Panc1 (cell line): Measurements from ENCODE around the gene ELK4. TPM values are rescaled to one million over a fixed set of nuclear protein-coding genes. Genes with fewer than 3 reads are reported as not detected.

Source experiments
- ATAC-seq: fragments of 200-7000 bp; cut with Tn5 transposase; 2 replicates; pipeline ENCODE4 v1.9.1; 2020; ENCODE audit warnings: mild to moderate bottlenecking, moderate library complexity
- BruUV-seq: library from RNA; stranded (reverse); fragments of 400-500 nt; replicated peaks from 2 replicates; lab custom pipeline; 2021; lab: Mats Ljungman, UMichigan
- CTCF ChIA-PET: fragments of 300-600 bp; sonication (Branson Sonifier 250); formaldehyde crosslinking; loops from one replicate; lab custom pipeline; 2022; ENCODE audit warnings: antibody characterized with exemption; lab: Charles Lee
- POLR2A ChIA-PET: fragments of 300-600 bp; sonication (Branson Sonifier 250); formaldehyde crosslinking; loops from one replicate; lab custom pipeline; 2022; ENCODE audit warnings: antibody characterized with exemption; lab: Charles Lee
- DNase-seq: peaks from one replicate; pipeline ENCODE4 v3.0.0-alpha.2; 2010; ENCODE audit warnings: low read depth, low spot score
- H3K27ac ChIP-seq: 2 replicates; pipeline ENCODE4 v1.5.1; 2011; ENCODE audit warnings: mild to moderate bottlenecking, low read length, inconsistent platforms
- H3K27me3 ChIP-seq: fragments of 200-500 bp; sonication (Bioruptor generic); 2 replicates; pipeline ENCODE4 v1.6.0; 2014; ENCODE audit warnings: low read length, inconsistent platforms; ENCODE audit not compliant: control insufficient read depth, insufficient read depth
- H3K36me3 ChIP-seq: fragments of 200-500 bp; sonication (Bioruptor generic); 2 replicates; pipeline ENCODE4 v1.5.1; 2014; ENCODE audit warnings: inconsistent platforms, mild to moderate bottlenecking, low read length, moderate library complexity; ENCODE audit not compliant: control insufficient read depth, insufficient read depth
- H3K4me1 ChIP-seq: 2 replicates; pipeline ENCODE4 v1.5.1; 2011; ENCODE audit warnings: inconsistent platforms, mild to moderate bottlenecking, low read length, moderate library complexity; ENCODE audit not compliant: control insufficient read depth, insufficient read depth
- H3K4me3 ChIP-seq, 2 experiments: 2 replicates each; pipeline ENCODE4 v1.5.1; 2011 to 2012; ENCODE audit warnings: low read depth in 2 of 2, low read length in 2 of 2, mild to moderate bottlenecking in 2 of 2, inconsistent platforms in 1 of 2, moderate library complexity in 1 of 2
- H3K9me3 ChIP-seq: fragments of 200-500 bp; sonication (Bioruptor generic); 2 replicates; pipeline ENCODE4 v1.5.1; 2014; ENCODE audit warnings: low read depth, mild to moderate bottlenecking, inconsistent platforms, low read length, moderate library complexity; ENCODE audit not compliant: control insufficient read depth, insufficient read depth
- POLR2AphosphoS5 ChIP-seq: IDR thresholded peaks from 2 replicates; pipeline ENCODE4 v1.6.1; 2012; ENCODE audit warnings: mild to moderate bottlenecking, low read depth, low read length, moderate library complexity
- REST ChIP-seq, 2 experiments: IDR thresholded peaks; 2 replicates each; pipeline ENCODE4 v1.6.1; 2011 to 2012; ENCODE audit warnings: low read depth in 2 of 2, control low read depth in 1 of 2, low read length in 1 of 2, mild to moderate bottlenecking in 1 of 2, moderate library complexity in 1 of 2; ENCODE audit not compliant: insufficient read depth in 1 of 2
- SIN3A ChIP-seq: IDR thresholded peaks from 2 replicates; pipeline ENCODE4 v1.6.1; 2012; ENCODE audit warnings: low read depth, mild to moderate bottlenecking, low read length, moderate library complexity, borderline replicate concordance; ENCODE audit not compliant: insufficient read depth
- TCF7L2 ChIP-seq: IDR thresholded peaks from 2 replicates; pipeline ENCODE4 v1.6.1; 2011; ENCODE audit warnings: mild to moderate bottlenecking, low read depth, low read length, inconsistent platforms
- in situ Hi-C: cut with HindIII; loops from 2 replicates; pipeline ENCODE4 v1.10.0; 2016; ENCODE audit warnings: low sequenced_read_pairs, low pct_unique_long_range_greater_than_20kb
- intact Hi-C: fragments of 100-400 bp; cut with micrococcal nuclease; formaldehyde crosslinking; loops from one replicate; pipeline ENCODE4 v1.10.0; 2022; ENCODE audit not compliant: unreplicated experiment
- total RNA-seq: library from RNA; stranded (reverse); gene quantifications from one replicate; pipeline ENCODE4 v1.2.1, GENCODE V29; 2021; ENCODE audit not compliant: unreplicated experiment
- TF ChIP-seq, protein P1 (sequence below): fragments of 450-650 bp; IDR thresholded peaks from 2 replicates; pipeline ENCODE4 v1.5.1; 2017; ENCODE audit warnings: mild to moderate bottlenecking

The ELK4 gene
- total RNA-seq, 1 experiment from 2014 or later: 54.6 TPM

DNA sequence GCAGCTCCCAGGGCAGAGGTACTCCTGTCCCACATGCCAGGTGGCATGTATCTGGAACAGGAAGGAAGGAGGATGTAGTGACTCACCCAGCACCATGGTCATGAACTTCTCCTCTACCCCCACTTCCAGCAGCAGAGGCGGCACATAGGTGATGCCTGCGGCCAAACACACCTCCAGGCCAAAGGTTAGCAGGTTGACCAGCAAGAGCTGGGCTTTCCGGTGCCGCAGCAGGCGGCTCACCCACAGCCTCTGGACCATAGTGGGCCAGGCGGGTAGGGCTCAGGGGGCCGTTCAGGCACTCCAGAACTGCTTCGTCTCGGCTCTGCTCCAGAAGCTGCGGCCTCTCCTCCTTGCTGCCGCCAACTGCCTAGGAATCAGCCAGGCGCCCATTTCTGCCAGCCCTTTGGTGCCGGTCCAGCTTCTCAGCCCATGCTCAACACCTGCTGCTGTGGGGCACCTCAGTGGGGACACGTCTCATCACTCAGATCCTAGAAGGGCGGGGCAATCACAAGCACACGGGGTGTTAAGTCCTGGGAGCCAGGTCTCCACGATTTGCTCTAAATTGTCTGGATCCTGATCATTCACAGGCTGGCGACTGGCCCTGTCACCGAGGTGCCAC, 32.7 kb upstream of the ELK4 start:
- Histone ChIP-seq H3K9me3 (no peaks in the 10 kb centered on the region), H3K4me1 (peaks cover 28% of the 10 kb centered on the region), H3K27me3 (no peaks in the 10 kb centered on the region), H3K36me3 (no peaks in the 10 kb centered on the region), H3K4me3 (peak overlapping the region in 1 of 2 experiments; percentile 7; a peak in 1 of 4 replicates), H3K27ac (peak overlapping the region; percentile 57)
- intact Hi-C loops: no loop called here
- BruUV-seq: no TSS peak
- TF ChIP-seq SIN3A (no peak), POLR2AphosphoS5 (no peak; the same call in 1 of the 2 replicates), REST (IDR thresholded peaks at IDR 0.05; ENCODE audit: insufficient read depth in 1 of 2, low read depth in 2 of 2, low read length in 1 of 2) (no peak), TCF7L2 (no peak)
- TF ChIP-seq, protein P1, sequence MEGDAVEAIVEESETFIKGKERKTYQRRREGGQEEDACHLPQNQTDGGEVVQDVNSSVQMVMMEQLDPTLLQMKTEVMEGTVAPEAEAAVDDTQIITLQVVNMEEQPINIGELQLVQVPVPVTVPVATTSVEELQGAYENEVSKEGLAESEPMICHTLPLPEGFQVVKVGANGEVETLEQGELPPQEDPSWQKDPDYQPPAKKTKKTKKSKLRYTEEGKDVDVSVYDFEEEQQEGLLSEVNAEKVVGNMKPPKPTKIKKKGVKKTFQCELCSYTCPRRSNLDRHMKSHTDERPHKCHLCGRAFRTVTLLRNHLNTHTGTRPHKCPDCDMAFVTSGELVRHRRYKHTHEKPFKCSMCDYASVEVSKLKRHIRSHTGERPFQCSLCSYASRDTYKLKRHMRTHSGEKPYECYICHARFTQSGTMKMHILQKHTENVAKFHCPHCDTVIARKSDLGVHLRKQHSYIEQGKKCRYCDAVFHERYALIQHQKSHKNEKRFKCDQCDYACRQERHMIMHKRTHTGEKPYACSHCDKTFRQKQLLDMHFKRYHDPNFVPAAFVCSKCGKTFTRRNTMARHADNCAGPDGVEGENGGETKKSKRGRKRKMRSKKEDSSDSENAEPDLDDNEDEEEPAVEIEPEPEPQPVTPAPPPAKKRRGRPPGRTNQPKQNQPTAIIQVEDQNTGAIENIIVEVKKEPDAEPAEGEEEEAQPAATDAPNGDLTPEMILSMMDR: no peak
- DNase-seq: no peak
- in situ Hi-C loops: no loop called here
- peak; percentile 72 for ATAC-seq
- POLR2A ChIA-PET: interaction anchor here (0.5 kb wide), 1 partner anchor 34 kb away, joined by 3 read pairs; no protein-coding TSS in a partner anchor
- CTCF ChIA-PET: no interaction called here

- ATAC-seq (no peak), DNase-seq (no peak)
- Histone ChIP-seq H3K27me3 (no peaks in the 10 kb centered on the region), H3K36me3 (no peaks in the 10 kb centered on the region), H3K4me1 (peaks cover 18% of the 10 kb centered on the region), H3K4me3 (no peak overlapping the region), H3K9me3 (no peaks in the 10 kb centered on the region), H3K27ac (no peak overlapping the region; the same call in 1 of the 2 replicates)
- in situ Hi-C loops (no loop called here), intact Hi-C loops (no loop called here)
- no TSS peak for BruUV-seq
- POLR2A ChIA-PET: no interaction called here
- CTCF ChIA-PET: no interaction called here
- TF ChIP-seq TCF7L2 (no peak), REST (IDR thresholded peaks at IDR 0.05; ENCODE audit: insufficient read depth in 1 of 2, low read depth in 2 of 2, low read length in 1 of 2) (no peak), POLR2AphosphoS5 (no peak), SIN3A (no peak)
- TF ChIP-seq, protein P1: no peak
These were observed 31.6 kb upstream of the ELK4 start for GRCh38 chr1:205663286-205663936.
